ENCODE data around the gene CFAP61.

CFAP61 gene

DNA sequence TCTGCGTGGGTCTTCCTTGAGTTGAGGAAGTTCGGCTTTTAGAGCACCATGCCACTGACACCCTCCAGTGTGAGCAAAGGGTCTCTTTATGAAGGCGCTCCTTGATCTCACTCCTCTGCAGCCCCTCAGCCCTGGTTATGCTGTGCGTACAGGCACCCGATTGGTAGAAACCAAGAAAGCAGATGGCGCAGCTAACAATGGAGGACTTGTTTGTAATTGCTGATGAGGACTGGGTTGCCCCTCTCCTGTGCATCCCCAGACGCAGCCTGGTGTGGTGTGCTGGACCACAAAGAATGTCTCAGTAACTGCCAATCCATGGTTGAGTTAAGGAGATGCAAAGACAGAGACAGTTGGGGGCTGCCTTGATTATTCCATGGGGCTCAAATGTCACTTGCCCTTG lies 345.8 kb downstream of the CFAP61 start:
- Histone ChIP-seq H3K36me3 (ENCODE audit: insufficient read depth) (no peaks in the 10 kb centered on the region), H4K20me1 (ENCODE audit: insufficient read depth) (no peaks in the 10 kb centered on the region), H3K4me1 (ENCODE audit: low read depth, poor library complexity, severe bottlenecking) (no peaks in the 10 kb centered on the region), H3K27me3 (ENCODE audit: insufficient read depth, low read depth) (no peaks in the 10 kb centered on the region), H3K4me2 (no peak overlapping the region), H3K9ac (no peak overlapping the region), H3K27ac (no peak overlapping the region), H2AFZ (ENCODE audit: low read depth) (no peak overlapping the region), H3K4me3 (IDR thresholded peaks at IDR 0.05; ENCODE audit: insufficient read depth, low read depth, low read length) (no peak overlapping the region), H3K79me2 (ENCODE audit: insufficient read depth, low read depth) (no peaks in the 10 kb centered on the region)
- TF ChIP-seq, protein P1, sequence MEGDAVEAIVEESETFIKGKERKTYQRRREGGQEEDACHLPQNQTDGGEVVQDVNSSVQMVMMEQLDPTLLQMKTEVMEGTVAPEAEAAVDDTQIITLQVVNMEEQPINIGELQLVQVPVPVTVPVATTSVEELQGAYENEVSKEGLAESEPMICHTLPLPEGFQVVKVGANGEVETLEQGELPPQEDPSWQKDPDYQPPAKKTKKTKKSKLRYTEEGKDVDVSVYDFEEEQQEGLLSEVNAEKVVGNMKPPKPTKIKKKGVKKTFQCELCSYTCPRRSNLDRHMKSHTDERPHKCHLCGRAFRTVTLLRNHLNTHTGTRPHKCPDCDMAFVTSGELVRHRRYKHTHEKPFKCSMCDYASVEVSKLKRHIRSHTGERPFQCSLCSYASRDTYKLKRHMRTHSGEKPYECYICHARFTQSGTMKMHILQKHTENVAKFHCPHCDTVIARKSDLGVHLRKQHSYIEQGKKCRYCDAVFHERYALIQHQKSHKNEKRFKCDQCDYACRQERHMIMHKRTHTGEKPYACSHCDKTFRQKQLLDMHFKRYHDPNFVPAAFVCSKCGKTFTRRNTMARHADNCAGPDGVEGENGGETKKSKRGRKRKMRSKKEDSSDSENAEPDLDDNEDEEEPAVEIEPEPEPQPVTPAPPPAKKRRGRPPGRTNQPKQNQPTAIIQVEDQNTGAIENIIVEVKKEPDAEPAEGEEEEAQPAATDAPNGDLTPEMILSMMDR (conservative IDR thresholded peaks at IDR 0.05; ENCODE audit: low read depth, low read length), result no peak

DNA sequence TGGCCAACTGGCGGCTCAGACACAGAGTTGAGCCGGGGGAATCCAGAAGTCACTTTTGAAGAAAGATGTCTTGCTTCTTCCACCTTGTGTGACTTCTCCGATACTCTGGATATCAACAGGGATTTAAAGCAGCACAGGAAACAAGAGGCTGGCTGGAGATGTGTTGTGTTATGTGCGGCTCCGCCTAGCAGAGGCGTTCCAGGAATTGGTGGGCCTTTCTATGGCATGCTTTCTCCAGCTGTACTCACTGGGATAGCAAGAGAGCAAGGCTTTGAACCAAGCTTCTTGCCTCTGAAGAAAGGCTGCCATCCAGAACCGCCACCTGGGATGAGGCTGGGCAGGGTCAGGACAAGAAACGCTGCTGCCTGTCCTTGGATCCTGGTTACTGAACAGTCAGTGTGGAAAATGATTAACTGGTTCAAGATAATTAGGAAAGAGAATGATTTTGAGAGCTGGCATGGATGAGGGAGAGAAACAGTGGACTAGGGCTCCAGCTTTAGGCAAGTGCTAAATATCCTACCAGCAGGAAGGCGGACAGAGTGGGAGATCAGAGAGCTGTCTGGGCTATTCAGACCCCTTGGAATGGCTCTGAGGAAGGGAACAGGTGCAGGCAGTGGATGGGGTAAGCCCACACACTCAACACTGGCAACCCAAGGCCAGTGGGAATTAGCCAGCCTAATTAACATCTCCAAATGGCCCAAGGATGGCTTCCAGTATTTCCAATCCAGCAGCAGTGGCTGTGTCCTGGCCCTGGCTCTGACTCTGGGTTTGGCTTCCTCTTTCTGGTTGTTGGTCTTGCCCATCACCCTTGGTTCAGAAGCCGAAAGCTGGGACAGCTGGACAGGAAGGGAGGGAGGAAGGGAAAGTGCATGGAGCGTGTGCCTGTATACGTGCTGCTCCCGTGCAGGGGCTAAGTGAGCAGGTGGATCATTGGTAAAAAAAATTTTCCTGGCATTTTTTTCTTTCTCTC lies 347.5 kb downstream of the CFAP61 start:
- Histone ChIP-seq H4K20me1 (ENCODE audit: insufficient read depth) (no peaks in the 10 kb centered on the region), H3K27me3 (ENCODE audit: insufficient read depth, low read depth) (no peaks in the 10 kb centered on the region), H3K4me1 (ENCODE audit: low read depth, poor library complexity, severe bottlenecking) (no peaks in the 10 kb centered on the region), H3K4me3 (IDR thresholded peaks at IDR 0.05; ENCODE audit: insufficient read depth, low read depth, low read length) (no peak overlapping the region), H3K27ac (no peak overlapping the region), H2AFZ (ENCODE audit: low read depth) (no peak overlapping the region), H3K36me3 (ENCODE audit: insufficient read depth) (no peaks in the 10 kb centered on the region), H3K9ac (no peak overlapping the region), H3K79me2 (ENCODE audit: insufficient read depth, low read depth) (no peaks in the 10 kb centered on the region), H3K4me2 (no peak overlapping the region)
- TF ChIP-seq, protein P1 (conservative IDR thresholded peaks at IDR 0.05; ENCODE audit: low read depth, low read length), result no peak

DNA sequence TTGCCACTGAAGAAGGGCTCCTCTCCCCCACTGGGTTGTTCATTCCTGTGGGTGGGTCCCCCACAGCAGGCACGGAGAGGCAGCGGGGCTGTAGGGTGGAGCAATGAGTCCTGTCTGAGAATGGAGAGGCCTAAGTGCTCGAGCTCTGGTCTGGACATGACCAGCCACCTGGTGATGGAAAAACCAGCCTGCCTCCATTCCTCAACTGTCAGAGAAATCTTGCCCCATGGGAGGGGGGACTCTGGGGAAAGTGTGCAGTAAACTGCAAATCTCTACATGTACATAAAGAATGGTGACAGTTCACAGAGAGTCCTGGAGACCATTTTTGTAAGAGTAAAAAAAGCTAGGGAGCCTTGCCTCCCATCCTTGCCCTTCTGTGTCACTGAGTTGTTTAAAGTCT lies 349.7 kb downstream of the CFAP61 start:
- no peak overlapping the region for H3K4me3 ChIP-seq (IDR thresholded peaks at IDR 0.05; ENCODE audit: insufficient read depth, low read depth, low read length)
- H2AFZ ChIP-seq (ENCODE audit: low read depth), result no peak overlapping the region
- H3K27me3 ChIP-seq (ENCODE audit: insufficient read depth, low read depth), result no peaks in the 10 kb centered on the region
- H3K79me2 ChIP-seq (ENCODE audit: insufficient read depth, low read depth), result no peaks in the 10 kb centered on the region
- H4K20me1 ChIP-seq (ENCODE audit: insufficient read depth), result no peaks in the 10 kb centered on the region
- H3K36me3 ChIP-seq (ENCODE audit: insufficient read depth), result no peaks in the 10 kb centered on the region
- TF ChIP-seq, protein P1 (conservative IDR thresholded peaks at IDR 0.05; ENCODE audit: low read depth, low read length), result no peak
- no peak overlapping the region for H3K4me2 ChIP-seq
- no peak overlapping the region for H3K9ac ChIP-seq
- no peak overlapping the region for H3K27ac ChIP-seq
- no peaks in the 10 kb centered on the region for H3K4me1 ChIP-seq (ENCODE audit: low read depth, poor library complexity, severe bottlenecking)

DNA sequence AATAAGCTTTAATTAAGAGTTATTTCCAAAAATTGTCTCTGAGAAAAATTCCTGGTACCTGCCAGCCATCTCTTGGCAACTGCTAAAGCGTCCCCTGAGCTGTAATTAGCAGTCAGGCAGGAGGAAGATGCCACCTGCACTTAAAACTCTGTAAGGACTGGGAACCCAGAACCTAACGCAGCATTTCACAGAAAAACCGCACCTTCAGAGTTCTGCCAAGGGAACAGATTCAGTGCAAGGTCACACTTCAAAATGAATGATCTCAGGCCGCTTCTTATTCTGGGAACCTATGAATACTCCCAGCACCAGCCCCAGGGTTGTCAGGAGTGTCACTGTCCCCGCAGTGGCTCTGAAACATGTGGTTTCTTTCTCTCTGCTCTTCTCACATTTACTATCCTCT lies 352.3 kb downstream of the CFAP61 start:
- H3K79me2 ChIP-seq (ENCODE audit: insufficient read depth, low read depth), result no peaks in the 10 kb centered on the region
- H3K27ac ChIP-seq, result no peak overlapping the region
- H3K9ac ChIP-seq, result no peak overlapping the region
- no peaks in the 10 kb centered on the region for H3K27me3 ChIP-seq (ENCODE audit: insufficient read depth, low read depth)
- no peak overlapping the region for H3K4me2 ChIP-seq
- no peaks in the 10 kb centered on the region for H4K20me1 ChIP-seq (ENCODE audit: insufficient read depth)
- no peak overlapping the region for H2AFZ ChIP-seq (ENCODE audit: low read depth)
- no peaks in the 10 kb centered on the region for H3K4me1 ChIP-seq (ENCODE audit: low read depth, poor library complexity, severe bottlenecking)
- H3K4me3 ChIP-seq (IDR thresholded peaks at IDR 0.05; ENCODE audit: insufficient read depth, low read depth, low read length), result no peak overlapping the region
- no peaks in the 10 kb centered on the region for H3K36me3 ChIP-seq (ENCODE audit: insufficient read depth)
- TF ChIP-seq, protein P1 (conservative IDR thresholded peaks at IDR 0.05; ENCODE audit: low read depth, low read length), result no peak

All from KMS-11 (cell line).